ENCODE measurements around the gene MSRB3. TPM values are rescaled to one million over a fixed set of nuclear protein-coding genes. Genes with fewer than 3 reads are reported as not detected.

Gene MSRB3
- total and polyA plus RNA-seq, 2 experiments from 2014 or later: 0.95 to 1.7 TPM

GRCh38 chr12:65364046-65364445 lies 85.6 kb downstream of the MSRB3 start:
- Histone ChIP-seq H3F3A (replicated peaks; ENCODE audit: low read depth) (no peaks in the 10 kb centered on the region), H3K36me3 (ENCODE audit: insufficient read depth) (no peaks in the 10 kb centered on the region), H3K27ac (ENCODE audit: low read depth) (no peak overlapping the region), H3K79me2 (replicated peaks; ENCODE audit: insufficient read depth) (no peaks in the 10 kb centered on the region), H2AFZ (no peak overlapping the region), H4K20me1 (replicated peaks; ENCODE audit: insufficient read depth) (no peaks in the 10 kb centered on the region), H3K9me2 (ENCODE audit: insufficient read depth) (no peaks in the 10 kb centered on the region), H3K27me3 (ENCODE audit: insufficient read depth) (no peaks in the 10 kb centered on the region), H3K4me2 (no peak overlapping the region), H3K4me1 (ENCODE audit: insufficient read depth) (peaks cover 13% of the 10 kb centered on the region; the same call in 1 of the 2 replicates), H3K4me3 (no peak overlapping the region)
- no peaks in the 10 kb centered on the region for H3K9me3 Mint-ChIP-seq
- ATAC-seq (no peak), DNase-seq (ENCODE audit: low spot score) (no peak)
- H3K27me3 Mint-ChIP-seq (ENCODE audit: insufficient read depth, low read depth, poor library complexity): no peaks in the 10 kb centered on the region
- no peak for TF ChIP-seq CREB1 (CRISPR knock-in tag; IDR thresholded peaks at IDR 0.05; ENCODE audit: low read depth)
- no peak for TF ChIP-seq STAT1 (IDR thresholded peaks at IDR 0.05; ENCODE audit: unreplicated experiment)
- no peak for TF ChIP-seq ZNF331 (CRISPR knock-in tag; IDR thresholded peaks at IDR 0.05; ENCODE audit: low read depth)
- TF ChIP-seq NANOG (IDR thresholded peaks at IDR 0.05; ENCODE audit: borderline replicate concordance): no peak
- TF ChIP-seq ETS1 (IDR thresholded peaks at IDR 0.05): no peak
- no peak for TF ChIP-seq ZNF114 (CRISPR knock-in tag; IDR thresholded peaks at IDR 0.05)
- TF ChIP-seq, protein P1, sequence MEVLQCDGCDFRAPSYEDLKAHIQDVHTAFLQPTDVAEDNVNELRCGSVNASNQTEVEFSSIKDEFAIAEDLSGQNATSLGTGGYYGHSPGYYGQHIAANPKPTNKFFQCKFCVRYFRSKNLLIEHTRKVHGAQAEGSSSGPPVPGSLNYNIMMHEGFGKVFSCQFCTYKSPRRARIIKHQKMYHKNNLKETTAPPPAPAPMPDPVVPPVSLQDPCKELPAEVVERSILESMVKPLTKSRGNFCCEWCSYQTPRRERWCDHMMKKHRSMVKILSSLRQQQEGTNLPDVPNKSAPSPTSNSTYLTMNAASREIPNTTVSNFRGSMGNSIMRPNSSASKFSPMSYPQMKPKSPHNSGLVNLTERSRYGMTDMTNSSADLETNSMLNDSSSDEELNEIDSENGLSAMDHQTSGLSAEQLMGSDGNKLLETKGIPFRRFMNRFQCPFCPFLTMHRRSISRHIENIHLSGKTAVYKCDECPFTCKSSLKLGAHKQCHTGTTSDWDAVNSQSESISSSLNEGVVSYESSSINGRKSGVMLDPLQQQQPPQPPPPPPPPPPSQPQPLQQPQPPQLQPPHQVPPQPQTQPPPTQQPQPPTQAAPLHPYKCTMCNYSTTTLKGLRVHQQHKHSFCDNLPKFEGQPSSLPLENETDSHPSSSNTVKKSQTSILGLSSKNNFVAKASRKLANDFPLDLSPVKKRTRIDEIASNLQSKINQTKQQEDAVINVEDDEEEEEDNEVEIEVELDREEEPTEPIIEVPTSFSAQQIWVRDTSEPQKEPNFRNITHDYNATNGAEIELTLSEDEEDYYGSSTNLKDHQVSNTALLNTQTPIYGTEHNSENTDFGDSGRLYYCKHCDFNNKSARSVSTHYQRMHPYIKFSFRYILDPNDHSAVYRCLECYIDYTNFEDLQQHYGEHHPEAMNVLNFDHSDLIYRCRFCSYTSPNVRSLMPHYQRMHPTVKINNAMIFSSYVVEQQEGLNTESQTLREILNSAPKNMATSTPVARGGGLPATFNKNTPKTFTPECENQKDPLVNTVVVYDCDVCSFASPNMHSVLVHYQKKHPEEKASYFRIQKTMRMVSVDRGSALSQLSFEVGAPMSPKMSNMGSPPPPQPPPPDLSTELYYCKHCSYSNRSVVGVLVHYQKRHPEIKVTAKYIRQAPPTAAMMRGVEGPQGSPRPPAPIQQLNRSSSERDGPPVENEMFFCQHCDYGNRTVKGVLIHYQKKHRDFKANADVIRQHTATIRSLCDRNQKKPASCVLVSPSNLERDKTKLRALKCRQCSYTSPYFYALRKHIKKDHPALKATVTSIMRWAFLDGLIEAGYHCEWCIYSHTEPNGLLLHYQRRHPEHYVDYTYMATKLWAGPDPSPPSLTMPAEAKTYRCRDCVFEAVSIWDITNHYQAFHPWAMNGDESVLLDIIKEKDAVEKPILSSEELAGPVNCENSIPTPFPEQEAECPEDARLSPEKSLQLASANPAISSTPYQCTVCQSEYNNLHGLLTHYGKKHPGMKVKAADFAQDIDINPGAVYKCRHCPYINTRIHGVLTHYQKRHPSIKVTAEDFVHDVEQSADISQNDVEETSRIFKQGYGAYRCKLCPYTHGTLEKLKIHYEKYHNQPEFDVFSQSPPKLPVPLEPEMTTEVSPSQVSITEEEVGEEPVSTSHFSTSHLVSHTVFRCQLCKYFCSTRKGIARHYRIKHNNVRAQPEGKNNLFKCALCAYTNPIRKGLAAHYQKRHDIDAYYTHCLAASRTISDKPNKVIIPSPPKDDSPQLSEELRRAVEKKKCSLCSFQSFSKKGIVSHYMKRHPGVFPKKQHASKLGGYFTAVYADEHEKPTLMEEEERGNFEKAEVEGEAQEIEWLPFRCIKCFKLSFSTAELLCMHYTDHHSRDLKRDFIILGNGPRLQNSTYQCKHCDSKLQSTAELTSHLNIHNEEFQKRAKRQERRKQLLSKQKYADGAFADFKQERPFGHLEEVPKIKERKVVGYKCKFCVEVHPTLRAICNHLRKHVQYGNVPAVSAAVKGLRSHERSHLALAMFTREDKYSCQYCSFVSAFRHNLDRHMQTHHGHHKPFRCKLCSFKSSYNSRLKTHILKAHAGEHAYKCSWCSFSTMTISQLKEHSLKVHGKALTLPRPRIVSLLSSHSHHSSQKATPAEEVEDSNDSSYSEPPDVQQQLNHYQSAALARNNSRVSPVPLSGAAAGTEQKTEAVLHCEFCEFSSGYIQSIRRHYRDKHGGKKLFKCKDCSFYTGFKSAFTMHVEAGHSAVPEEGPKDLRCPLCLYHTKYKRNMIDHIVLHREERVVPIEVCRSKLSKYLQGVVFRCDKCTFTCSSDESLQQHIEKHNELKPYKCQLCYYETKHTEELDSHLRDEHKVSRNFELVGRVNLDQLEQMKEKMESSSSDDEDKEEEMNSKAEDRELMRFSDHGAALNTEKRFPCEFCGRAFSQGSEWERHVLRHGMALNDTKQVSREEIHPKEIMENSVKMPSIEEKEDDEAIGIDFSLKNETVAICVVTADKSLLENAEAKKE (CRISPR knock-in tag; IDR thresholded peaks at IDR 0.05): no peak
- TF ChIP-seq, protein P2, sequence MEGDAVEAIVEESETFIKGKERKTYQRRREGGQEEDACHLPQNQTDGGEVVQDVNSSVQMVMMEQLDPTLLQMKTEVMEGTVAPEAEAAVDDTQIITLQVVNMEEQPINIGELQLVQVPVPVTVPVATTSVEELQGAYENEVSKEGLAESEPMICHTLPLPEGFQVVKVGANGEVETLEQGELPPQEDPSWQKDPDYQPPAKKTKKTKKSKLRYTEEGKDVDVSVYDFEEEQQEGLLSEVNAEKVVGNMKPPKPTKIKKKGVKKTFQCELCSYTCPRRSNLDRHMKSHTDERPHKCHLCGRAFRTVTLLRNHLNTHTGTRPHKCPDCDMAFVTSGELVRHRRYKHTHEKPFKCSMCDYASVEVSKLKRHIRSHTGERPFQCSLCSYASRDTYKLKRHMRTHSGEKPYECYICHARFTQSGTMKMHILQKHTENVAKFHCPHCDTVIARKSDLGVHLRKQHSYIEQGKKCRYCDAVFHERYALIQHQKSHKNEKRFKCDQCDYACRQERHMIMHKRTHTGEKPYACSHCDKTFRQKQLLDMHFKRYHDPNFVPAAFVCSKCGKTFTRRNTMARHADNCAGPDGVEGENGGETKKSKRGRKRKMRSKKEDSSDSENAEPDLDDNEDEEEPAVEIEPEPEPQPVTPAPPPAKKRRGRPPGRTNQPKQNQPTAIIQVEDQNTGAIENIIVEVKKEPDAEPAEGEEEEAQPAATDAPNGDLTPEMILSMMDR (conservative IDR thresholded peaks at IDR 0.05; ENCODE audit: low read depth in 2 of 2): no peak
- no peak for TF ChIP-seq JUNB (IDR thresholded peaks at IDR 0.05; ENCODE audit: unreplicated experiment)
- TF ChIP-seq REST (IDR thresholded peaks at IDR 0.05; ENCODE audit: unreplicated experiment): no peak
- TF ChIP-seq POLR2AphosphoS5 (IDR thresholded peaks at IDR 0.05; ENCODE audit: low read depth): no peak
- TF ChIP-seq EZH2 (IDR thresholded peaks at IDR 0.05; ENCODE audit: low read depth, unreplicated experiment): no peak
- no peak for TF ChIP-seq EZH2phosphoT487 (IDR thresholded peaks at IDR 0.05; ENCODE audit: unreplicated experiment)
- H3K27ac Mint-ChIP-seq: no peak overlapping the region
- peaks cover 13% of the 10 kb centered on the region for H3K4me1 Mint-ChIP-seq
- no peaks in the 10 kb centered on the region for H3K36me3 Mint-ChIP-seq (ENCODE audit: low read depth)
- H3K4me3 Mint-ChIP-seq: no peak overlapping the region
